Naive thymus-derived CD4-positive, alpha-beta T cell (primary cell): ENCODE data around the gene FAM89A. TPM values are rescaled to one million over a fixed set of nuclear protein-coding genes. Genes with fewer than 3 reads are reported as not detected.
A peak's percentile ranks its signal among the peaks of the same experiment; 100 is the strongest.

Source experiments
- ATAC-seq: fragments of 150-1000 bp; cut with Tn5 transposase; 2 replicates; pipeline ENCODE4 v1.10.0; 2021; ENCODE audit warnings: mild to moderate bottlenecking, moderate library complexity
- CTCF ChIA-PET: fragments of 350-600 bp; sonication (Branson Sonifier 250); formaldehyde crosslinking; loops from one replicate; lab custom pipeline; 2021; ENCODE audit warnings: antibody characterized with exemption; lab: Charles Lee
- POLR2A ChIA-PET: fragments of 350-600 bp; sonication (Branson Sonifier 250); formaldehyde crosslinking; loops from one replicate; lab custom pipeline; 2021; ENCODE audit warnings: antibody characterized with exemption, inconsistent platforms; lab: Charles Lee
- DNase-seq, 9 donors: peaks; one replicate each; pipeline versions ENCODE4 v3.0.0 to v3.0.0-alpha.2; 2020 to 2022; ENCODE audit warnings: mixed read lengths in 1 of 9
- H3K27ac ChIP-seq: one replicate; pipeline ENCODE4 v1.7.0; 2013; ENCODE audit warnings: mild to moderate bottlenecking, low read depth, low read length, moderate library complexity
- H3K27me3 ChIP-seq, 2 donors: one replicate each; pipeline ENCODE4 v1.7.0; 2013; ENCODE audit warnings: low read length in 2 of 2, mild to moderate bottlenecking in 2 of 2, moderate library complexity in 2 of 2; ENCODE audit not compliant: control insufficient read depth in 2 of 2, insufficient read depth in 2 of 2
- H3K36me3 ChIP-seq, 3 experiments: 1 replicate in 2 of 3; 2 replicates in 1 of 3; pipeline ENCODE4 v1.7.0; 2013; ENCODE audit warnings: low read length in 3 of 3, mild to moderate bottlenecking in 3 of 3, moderate library complexity in 1 of 3; ENCODE audit not compliant: insufficient read depth in 3 of 3, control insufficient read depth in 2 of 3
- H3K4me1 ChIP-seq, 2 donors: one replicate each; pipeline ENCODE4 v1.7.0; 2013; ENCODE audit warnings: low read length in 2 of 2, mild to moderate bottlenecking in 2 of 2, moderate library complexity in 1 of 2; ENCODE audit not compliant: control insufficient read depth in 2 of 2, insufficient read depth in 2 of 2
- H3K4me3 ChIP-seq: 2 replicates; pipeline ENCODE4 v1.7.0; 2013; ENCODE audit warnings: mild to moderate bottlenecking, low read length
- H3K9me3 ChIP-seq, 3 experiments: 1 replicate in 2 of 3; 2 replicates in 1 of 3; pipeline ENCODE4 v1.7.0; 2013; ENCODE audit warnings: low read length in 3 of 3; ENCODE audit not compliant: control insufficient read depth in 2 of 3
- H3K27ac Mint-ChIP-seq, 9 donors: one replicate each; pipeline ENCODE4 v1.8.0; 2020 to 2022; ENCODE audit warnings: mixed read lengths in 9 of 9, mild to moderate bottlenecking in 8 of 9, moderate library complexity in 5 of 9, inconsistent platforms in 2 of 9
- H3K27me3 Mint-ChIP-seq, 5 donors: one replicate each; pipeline ENCODE4 v1.8.0; 2021 to 2022; ENCODE audit warnings: mixed read lengths in 5 of 5, mild to moderate bottlenecking in 1 of 5
- H3K36me3 Mint-ChIP-seq, 5 donors: one replicate each; pipeline ENCODE4 v1.8.0; 2020 to 2022; ENCODE audit warnings: mixed read lengths in 5 of 5, mild to moderate bottlenecking in 3 of 5, inconsistent platforms in 1 of 5
- H3K4me1 Mint-ChIP-seq, 7 donors: one replicate each; pipeline ENCODE4 v1.8.0; 2020 to 2022; ENCODE audit warnings: mixed read lengths in 7 of 7, mild to moderate bottlenecking in 3 of 7, inconsistent platforms in 1 of 7
- H3K4me3 Mint-ChIP-seq, 10 donors: one replicate each; pipeline ENCODE4 v1.8.0; 2020 to 2022; ENCODE audit warnings: mild to moderate bottlenecking in 10 of 10, mixed read lengths in 10 of 10, moderate library complexity in 6 of 10, inconsistent platforms in 2 of 10
- H3K9me3 Mint-ChIP-seq, 11 donors: one replicate each; pipeline ENCODE4 v1.8.0; 2020 to 2022; ENCODE audit warnings: mixed read lengths in 11 of 11, mild to moderate bottlenecking in 4 of 11, inconsistent platforms in 1 of 11, moderate library complexity in 1 of 11
- intact Hi-C, 2 donors: fragments of 100-400 bp; cut with micrococcal nuclease; formaldehyde crosslinking; loops; one replicate each; pipeline ENCODE4 v1.15.1; 2023
- polyA plus RNA-seq, 2 donors: library from polyadenylated mRNA; unstranded; fragments of 300-500 nt; fragmentation: Illumina TruSeq; gene quantifications; one replicate each; pipeline ENCODE4 v1.2.3, GENCODE V29; 2021
- total RNA-seq, 6 experiments: library from RNA in 5 of 6; stranded (reverse) in 5 of 6; gene quantifications; 1 replicate in 5 of 6; 2 replicates in 1 of 6; pipeline ENCODE4 v1.2.3 and lab custom pipeline; 2021 to 2026

Gene FAM89A
- total and polyA plus RNA-seq, 7 experiments from 2014 or later, result 4.5 to 12.0 (median 9.0) TPM

DNA sequence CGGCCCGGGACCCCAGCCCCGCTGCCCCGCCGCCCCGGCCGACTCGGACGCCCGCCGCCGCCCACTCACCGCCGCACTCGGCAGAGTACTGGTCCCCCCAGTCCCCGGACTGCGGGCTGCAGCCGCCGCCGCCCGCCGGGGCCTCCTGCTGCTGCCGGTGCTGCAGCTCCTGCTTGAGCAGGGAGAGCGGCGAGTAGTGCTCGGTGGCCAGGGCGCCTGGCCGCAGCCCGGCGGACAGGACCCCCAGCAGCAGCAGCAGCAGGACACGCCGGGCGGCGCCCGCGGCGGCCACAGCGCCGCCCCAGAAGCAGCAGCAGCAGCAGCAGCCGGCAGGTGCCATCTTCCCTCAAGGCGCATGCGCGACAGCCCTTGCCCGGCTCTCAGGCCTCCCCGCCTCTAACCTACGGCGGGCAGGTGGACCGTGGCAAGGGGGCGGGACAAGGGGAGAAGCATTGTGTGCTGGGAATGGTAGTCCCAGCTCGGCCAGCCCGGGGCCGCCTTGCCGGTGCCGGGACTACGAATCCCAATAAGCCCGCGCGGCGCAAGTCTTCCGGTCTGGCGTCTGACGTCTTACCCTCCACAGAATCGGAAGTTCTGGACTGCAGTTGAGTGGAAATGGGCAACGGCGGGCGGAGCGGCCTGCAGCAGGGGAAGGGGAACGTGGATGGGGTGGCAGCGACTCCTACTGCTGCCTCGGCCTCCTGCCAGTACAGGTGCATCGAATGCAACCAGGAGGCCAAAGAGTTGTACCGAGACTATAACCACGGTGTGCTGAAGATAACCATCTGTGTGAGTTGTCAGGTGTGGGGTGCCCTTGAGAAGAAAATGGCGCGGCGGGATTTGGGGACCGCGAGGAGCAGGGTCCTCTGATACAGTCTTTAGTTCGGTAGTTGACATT, 61.3 kb downstream of the FAM89A start, which contains the start of the genes ARV1 and TTC13:
Gene ARV1, plus strand, starts transcription at position 604 of the 898 bp plus-strand sequence. Its CDS starts 12 bp downstream, at position 616.
Gene TTC13, minus strand, starts transcription at position 371 of the 898 bp plus-strand sequence. Its CDS starts 31 bp downstream, at position 340.
- Histone ChIP-seq H3K27me3 (no peaks in the 10 kb centered on the region), H3K9me3 (no peaks in the 10 kb centered on the region), H3K4me3 (peak within 1 kb of the TSS; percentile 71), H3K27ac (peak within 1 kb of the TSS; percentile 82), H3K4me1 (peaks cover 34 to 39% of the 10 kb centered on the region in 2 donors), H3K36me3 (peaks cover 0 to 16% (median 0%) of the 10 kb centered on the region in 3 experiments)
- peak; percentile 83 to 98 (median 93) for DNase-seq
- Mint-ChIP-seq H3K36me3 (peaks cover 0 to 21% (median 4%) of the 10 kb centered on the region in 5 donors), H3K4me1 (peaks cover 34 to 52% (median 43%) of the 10 kb centered on the region in 7 donors), H3K27ac (peak within 1 kb of the TSS; percentile 92 to 99 (median 96)), H3K27me3 (no peaks in the 10 kb centered on the region), H3K4me3 (peak within 1 kb of the TSS in 9 of 10 donors; percentile 83 to 100 (median 98)), H3K9me3 (no peaks in the 10 kb centered on the region)
- POLR2A ChIA-PET, result interaction anchor here (0.6 to 2.7 kb wide), 9 partner anchors 9 to 1637 kb away, joined by 3 to 12 read pairs (median 3); partner anchors contain the start of genes FAM89A and TSNAX
- CTCF ChIA-PET, result interaction anchor here (0.6 to 1.6 kb wide), 11 partner anchors 9 to 333 kb away, joined by 3 to 10 read pairs (median 3); no protein-coding TSS in a partner anchor
- peak; percentile 97 for ATAC-seq
- intact Hi-C loops, result loop anchor here (1.0 to 10.0 kb wide), 24 partner anchors 7 to 1634 kb away; partner anchors contain the start of genes C1orf198 (in 2 of the 2), CCSAP (in 2 of the 2), COG2 (in 2 of the 2) and GNPAT (in 2 of the 2)

GRCh38 chr1:230977761-230978490, 62.1 kb downstream of the FAM89A start:
- ChIA-PET POLR2A (interaction anchor here (0.8 to 2.7 kb wide), 7 partner anchors 8 to 1636 kb away, joined by 3 to 12 read pairs (median 3); partner anchors contain the start of genes FAM89A and TSNAX), CTCF (interaction anchor here (1.0 to 1.6 kb wide), 7 partner anchors 12 to 110 kb away, joined by 3 to 10 read pairs (median 3); partner anchors contain the start of gene C1orf198)
- H3K9me3 Mint-ChIP-seq, result no peaks in the 10 kb centered on the region
- Histone ChIP-seq H3K27me3 (no peaks in the 10 kb centered on the region), H3K27ac (peak overlapping the region; percentile 82), H3K4me1 (peaks cover 43 to 47% of the 10 kb centered on the region in 2 donors), H3K9me3 (no peaks in the 10 kb centered on the region), H3K36me3 (peaks cover 0 to 13% (median 0%) of the 10 kb centered on the region in 3 experiments), H3K4me3 (peak overlapping the region; percentile 67)
- intact Hi-C loops, result loop anchor here (1.0 to 10.0 kb wide), 16 partner anchors 41 to 1633 kb away; partner anchors contain the start of genes C1orf198 (in 2 of the 2), CCSAP (in 2 of the 2), DISC1 (in 1 of the 2) and EGLN1 (in 1 of the 2)
- H3K27me3 Mint-ChIP-seq, result no peaks in the 10 kb centered on the region
- H3K4me3 Mint-ChIP-seq, result peak overlapping the region in 9 of 10 donors; percentile 83 to 100 (median 96)
- DNase-seq (peak in 4 of 9 donors; percentile 26 to 33 (median 32)), ATAC-seq (no peak)
- H3K4me1 Mint-ChIP-seq, result peaks cover 37 to 56% (median 47%) of the 10 kb centered on the region in 7 donors
- H3K36me3 Mint-ChIP-seq, result peaks cover 0 to 21% (median 4%) of the 10 kb centered on the region in 5 donors
- peak overlapping the region; percentile 92 to 99 (median 96) for H3K27ac Mint-ChIP-seq

DNA sequence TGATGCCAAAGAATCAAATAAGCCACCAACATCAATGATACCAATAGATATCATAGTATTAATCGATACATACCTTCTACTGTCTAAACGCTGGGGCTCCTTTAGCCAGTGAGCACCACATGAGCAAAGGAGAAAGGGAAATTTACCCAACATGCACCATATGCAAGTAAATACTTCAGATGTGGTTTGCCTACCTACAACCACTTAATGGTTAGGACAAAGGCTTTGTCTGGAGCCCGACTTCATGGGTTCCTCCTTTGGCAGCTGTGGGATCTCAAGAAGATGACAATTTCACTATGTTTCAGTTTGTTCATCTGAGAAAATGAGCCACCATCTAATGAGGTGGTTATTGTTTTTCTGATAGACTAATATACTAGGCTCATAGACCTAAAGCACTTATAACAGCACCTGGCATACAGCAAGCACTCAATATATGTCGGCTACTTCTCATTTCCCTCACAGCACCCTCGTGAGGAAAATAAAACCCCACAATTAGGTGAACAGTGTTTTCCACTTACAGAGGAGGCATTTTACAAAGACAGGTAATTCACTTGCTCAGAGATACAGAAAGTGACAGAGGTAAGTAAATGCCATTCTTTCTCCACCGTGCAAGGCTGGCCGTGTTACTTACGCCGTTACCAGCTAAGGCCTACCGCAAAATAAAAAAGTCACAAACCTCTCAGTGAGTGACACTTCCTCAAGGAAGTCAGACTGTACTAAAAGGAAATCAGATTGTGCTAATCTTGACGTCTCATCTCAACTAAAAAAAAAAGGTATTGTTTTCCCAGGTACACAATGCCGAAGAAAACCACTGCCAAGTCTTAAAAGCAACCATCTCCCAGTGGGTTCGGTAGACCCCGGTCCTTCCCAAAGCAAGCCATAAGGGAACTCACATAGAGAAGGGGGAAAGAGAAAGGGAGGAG, 63.0 kb downstream of the FAM89A start:
- peak overlapping the region; percentile 67 for H3K4me3 ChIP-seq
- POLR2A ChIA-PET, result interaction anchor here (0.8 to 2.7 kb wide), 4 partner anchors 9 to 266 kb away, joined by 3 to 12 read pairs (median 3); partner anchors contain the start of gene FAM89A
- Mint-ChIP-seq H3K4me1 (peaks cover 45 to 64% (median 55%) of the 10 kb centered on the region in 7 donors), H3K4me3 (peak overlapping the region in 9 of 10 donors; percentile 83 to 100 (median 96)), H3K27ac (peak overlapping the region; percentile 92 to 99 (median 96)), H3K36me3 (peaks cover 0 to 21% (median 4%) of the 10 kb centered on the region in 5 donors), H3K27me3 (no peaks in the 10 kb centered on the region), H3K9me3 (no peaks in the 10 kb centered on the region)
- H3K36me3 ChIP-seq, result peaks cover 0 to 13% (median 0%) of the 10 kb centered on the region in 3 experiments
- ATAC-seq (peak; percentile 25), DNase-seq (peak in 7 of 9 donors; percentile 54 to 71 (median 66))
- peak overlapping the region; percentile 82 for H3K27ac ChIP-seq
- H3K4me1 ChIP-seq, result peaks cover 51 to 53% of the 10 kb centered on the region in 2 donors
- no peaks in the 10 kb centered on the region for H3K9me3 ChIP-seq
- intact Hi-C loops, result loop anchor here (5.0 to 10.0 kb wide), 7 partner anchors 40 to 1632 kb away; partner anchors contain the start of genes CCSAP (in 2 of the 2), DISC1 (in 1 of the 2), GALNT2 (in 1 of the 2) and NUP133 (in 1 of the 2)
- H3K27me3 ChIP-seq, result no peaks in the 10 kb centered on the region
- CTCF ChIA-PET, result interaction anchor here (0.8 to 1.6 kb wide), 3 partner anchors 59 to 109 kb away, joined by 3 to 4 read pairs (median 3); partner anchors contain the start of gene C1orf198

- Histone ChIP-seq H3K4me1 (peaks cover 57 to 60% of the 10 kb centered on the region in 2 donors), H3K27ac (no peak overlapping the region), H3K27me3 (no peaks in the 10 kb centered on the region), H3K4me3 (no peak overlapping the region), H3K36me3 (peaks cover 0 to 13% (median 0%) of the 10 kb centered on the region in 3 experiments), H3K9me3 (no peaks in the 10 kb centered on the region)
- peaks cover 52 to 72% (median 62%) of the 10 kb centered on the region in 7 donors for H3K4me1 Mint-ChIP-seq
- H3K4me3 Mint-ChIP-seq, result peak overlapping the region in 6 of 10 donors; percentile 42 to 100 (median 73)
- ChIA-PET POLR2A (interaction anchor here (0.7 to 1.2 kb wide), 2 partner anchors 9 to 246 kb away, joined by 3 to 6 read pairs; no protein-coding TSS in a partner anchor), CTCF (interaction anchor here (0.8 kb wide), 1 partner anchor 60 kb away, joined by 4 read pairs; no protein-coding TSS in a partner anchor)
- H3K9me3 Mint-ChIP-seq, result no peaks in the 10 kb centered on the region
- no peaks in the 10 kb centered on the region for H3K27me3 Mint-ChIP-seq
- no peak for ATAC-seq
- peaks cover 0 to 21% (median 4%) of the 10 kb centered on the region in 5 donors for H3K36me3 Mint-ChIP-seq
- no peak for DNase-seq
- intact Hi-C loops, result loop anchor here (5.0 to 10.0 kb wide), 7 partner anchors 39 to 1632 kb away; partner anchors contain the start of genes CCSAP (in 2 of the 2), DISC1 (in 1 of the 2), GALNT2 (in 1 of the 2) and NUP133 (in 1 of the 2)
- peak overlapping the region in 7 of 9 donors; percentile 92 to 99 (median 97) for H3K27ac Mint-ChIP-seq
Observed at GRCh38 chr1:230976360-230976759, 63.7 kb downstream of the FAM89A start.
